ENCODE measurements around the gene EMSY. TPM values are rescaled to one million over a fixed set of nuclear protein-coding genes. Genes with fewer than 3 reads are reported as not detected.

Gene EMSY
- total RNA-seq, 4 donors from 2014 or later = 18.8 to 43.6 (median 19.9) TPM

DNA sequence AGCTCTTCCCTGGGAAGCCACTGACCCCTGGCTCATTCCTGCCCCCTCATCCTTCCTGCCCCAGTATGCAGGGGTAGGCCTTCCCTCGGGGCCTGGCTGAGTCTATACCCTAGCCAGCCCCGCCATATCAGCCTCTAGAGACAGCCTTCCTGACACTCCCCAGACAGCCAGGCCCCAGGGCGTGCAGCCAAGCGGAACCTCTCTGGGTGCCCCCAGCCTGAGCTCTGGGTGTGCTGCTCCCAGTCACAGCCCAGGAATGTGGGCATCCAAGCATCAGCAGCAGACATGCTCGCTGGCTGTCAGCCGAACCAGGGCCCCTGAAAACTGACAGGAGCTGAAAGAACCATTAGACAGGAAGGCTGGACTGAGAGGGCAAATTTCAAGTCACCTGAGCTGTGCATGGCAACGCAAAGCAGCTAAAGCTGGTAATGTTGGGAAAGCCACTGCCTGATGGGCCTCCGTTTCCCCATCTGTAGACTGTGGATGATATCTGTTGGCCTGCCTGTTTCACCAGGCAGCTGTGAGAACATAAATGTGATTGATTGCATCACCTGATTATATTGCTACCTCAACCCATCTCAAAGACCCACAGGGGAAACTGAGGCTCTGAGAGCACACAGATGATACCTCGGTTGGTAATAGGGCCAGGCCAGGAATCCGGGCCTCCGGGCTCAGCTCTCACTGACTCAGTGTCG lies 132.6 kb downstream of the EMSY start:
- no peaks in the 10 kb centered on the region for H3K9me3 ChIP-seq
- no peaks in the 10 kb centered on the region for H3K36me3 ChIP-seq
- DNase-seq (no peak), ATAC-seq (no peak)
- TF ChIP-seq, protein P1, sequence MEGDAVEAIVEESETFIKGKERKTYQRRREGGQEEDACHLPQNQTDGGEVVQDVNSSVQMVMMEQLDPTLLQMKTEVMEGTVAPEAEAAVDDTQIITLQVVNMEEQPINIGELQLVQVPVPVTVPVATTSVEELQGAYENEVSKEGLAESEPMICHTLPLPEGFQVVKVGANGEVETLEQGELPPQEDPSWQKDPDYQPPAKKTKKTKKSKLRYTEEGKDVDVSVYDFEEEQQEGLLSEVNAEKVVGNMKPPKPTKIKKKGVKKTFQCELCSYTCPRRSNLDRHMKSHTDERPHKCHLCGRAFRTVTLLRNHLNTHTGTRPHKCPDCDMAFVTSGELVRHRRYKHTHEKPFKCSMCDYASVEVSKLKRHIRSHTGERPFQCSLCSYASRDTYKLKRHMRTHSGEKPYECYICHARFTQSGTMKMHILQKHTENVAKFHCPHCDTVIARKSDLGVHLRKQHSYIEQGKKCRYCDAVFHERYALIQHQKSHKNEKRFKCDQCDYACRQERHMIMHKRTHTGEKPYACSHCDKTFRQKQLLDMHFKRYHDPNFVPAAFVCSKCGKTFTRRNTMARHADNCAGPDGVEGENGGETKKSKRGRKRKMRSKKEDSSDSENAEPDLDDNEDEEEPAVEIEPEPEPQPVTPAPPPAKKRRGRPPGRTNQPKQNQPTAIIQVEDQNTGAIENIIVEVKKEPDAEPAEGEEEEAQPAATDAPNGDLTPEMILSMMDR (IDR thresholded peaks at IDR 0.05 in 4 of 5, conservative IDR thresholded peaks at IDR 0.05 in 1 of 5) = no peak
- TF ChIP-seq POLR2A (IDR thresholded peaks at IDR 0.05) = no peak
- peak overlapping the region; percentile 63 to 81 (median 72) for H3K27ac ChIP-seq
- no peaks in the 10 kb centered on the region for H3K27me3 ChIP-seq
- in situ Hi-C loops (cut with MboI; ENCODE audit: low sequenced_read_pairs in 4 of 4) = loop anchor here in 1 of 4 donors (25.0 kb wide), 1 partner anchor 110 kb away; no protein-coding TSS in a partner anchor
- no peak overlapping the region for H3K4me3 ChIP-seq
- peaks cover 0 to 7% of the 10 kb centered on the region in 2 donors for H3K4me1 ChIP-seq
- intact Hi-C loops (cut with DNase I; ENCODE audit: low total_unique reads) = no loop called here

- TF ChIP-seq, protein P1 (IDR thresholded peaks at IDR 0.05 in 4 of 5, conservative IDR thresholded peaks at IDR 0.05 in 1 of 5) = no peak
- TF ChIP-seq POLR2A (IDR thresholded peaks at IDR 0.05) = no peak
- Histone ChIP-seq H3K27ac (peak overlapping the region; percentile 63 to 81 (median 72)), H3K9me3 (no peaks in the 10 kb centered on the region), H3K4me3 (no peak overlapping the region), H3K4me1 (peaks cover 0 to 7% of the 10 kb centered on the region in 2 donors), H3K27me3 (no peaks in the 10 kb centered on the region), H3K36me3 (no peaks in the 10 kb centered on the region)
- ATAC-seq (peak in 1 of 2 donors; percentile 39), DNase-seq (no peak)
- intact Hi-C loops (cut with DNase I; ENCODE audit: low total_unique reads) (no loop called here), in situ Hi-C loops (cut with MboI; ENCODE audit: low sequenced_read_pairs in 4 of 4) (loop anchor here in 1 of 4 donors (25.0 kb wide), 1 partner anchor 109 kb away; no protein-coding TSS in a partner anchor)
These were observed 133.3 kb downstream of the EMSY start for GRCh38 chr11:76577921-76578653.

DNA sequence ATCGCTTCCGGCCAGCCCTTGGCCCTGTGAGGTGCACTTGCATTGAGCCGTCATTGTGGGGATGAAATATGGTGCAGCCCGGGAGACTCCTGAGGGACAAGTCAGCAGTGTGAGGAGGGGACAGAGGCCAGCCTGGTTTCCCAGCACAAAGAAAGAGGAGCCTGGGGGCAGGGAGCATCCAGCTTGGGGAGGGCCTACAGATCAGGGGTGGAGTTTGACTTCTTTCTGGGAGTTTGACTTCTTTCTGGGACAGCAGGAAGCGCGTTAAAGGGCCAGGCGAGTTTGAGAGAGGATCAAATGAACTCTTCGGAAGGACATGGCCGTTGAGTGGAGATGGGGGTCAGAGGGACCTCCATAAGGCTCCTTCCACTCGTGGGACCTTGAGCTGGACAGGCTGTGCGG lies 133.8 kb downstream of the EMSY start:
- no peak for TF ChIP-seq POLR2A (IDR thresholded peaks at IDR 0.05)
- TF ChIP-seq, protein P1 (IDR thresholded peaks at IDR 0.05 in 4 of 5, conservative IDR thresholded peaks at IDR 0.05 in 1 of 5) = no peak

DNA sequence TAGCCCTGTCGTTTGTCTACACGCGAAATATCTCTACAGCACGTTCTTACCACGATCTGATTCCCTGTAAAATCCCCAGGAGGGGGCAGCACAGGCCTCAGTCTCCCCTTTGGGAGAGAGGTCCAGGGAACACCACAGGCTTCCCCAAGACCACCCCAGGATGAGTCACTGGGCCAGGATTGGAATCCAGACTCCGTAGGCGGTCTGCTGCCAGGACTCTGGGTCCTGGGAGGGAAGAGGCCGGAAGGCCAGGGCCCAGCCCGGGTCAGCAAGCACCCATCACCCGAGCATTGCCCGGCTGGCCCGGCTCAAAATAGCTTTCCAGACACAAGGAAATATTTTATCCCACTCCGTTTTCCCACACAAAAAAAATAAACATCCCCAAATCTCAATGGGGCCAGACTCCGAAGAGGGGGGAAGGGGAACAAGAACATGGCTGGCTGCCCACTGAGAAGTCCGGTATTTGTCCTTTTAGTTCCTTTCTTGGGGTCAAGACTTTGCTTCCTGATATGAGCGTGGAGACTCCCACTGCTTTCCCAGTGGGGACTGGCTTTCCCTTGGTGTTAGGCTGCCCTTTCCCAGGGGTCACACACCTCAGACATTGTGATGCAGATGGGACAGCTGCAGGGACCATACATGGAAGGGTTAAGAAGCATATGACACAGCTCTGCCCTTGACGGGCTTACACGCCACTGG lies 134.4 kb downstream of the EMSY start:
- no peak for DNase-seq

More for the DNA sequence above, 133.8 kb downstream of the EMSY start:
- intact Hi-C loops (cut with DNase I; ENCODE audit: low total_unique reads) = no loop called here
- peak overlapping the region; percentile 59 to 81 (median 72) for H3K27ac ChIP-seq
- H3K27me3 ChIP-seq = no peaks in the 10 kb centered on the region
- peak overlapping the region in 1 of 4 donors; percentile 7 for H3K4me3 ChIP-seq
- no peaks in the 10 kb centered on the region for H3K9me3 ChIP-seq
- H3K36me3 ChIP-seq = no peaks in the 10 kb centered on the region
- in situ Hi-C loops (cut with MboI; ENCODE audit: low sequenced_read_pairs in 4 of 4) = loop anchor here in 1 of 4 donors (25.0 kb wide), 1 partner anchor 109 kb away; no protein-coding TSS in a partner anchor
- peaks cover 0 to 7% of the 10 kb centered on the region in 2 donors for H3K4me1 ChIP-seq
- ATAC-seq (peak; percentile 76 to 81), DNase-seq (peak in 1 of 2 donors; percentile 33)

More for the DNA sequence above, 134.4 kb downstream of the EMSY start:
- no peaks in the 10 kb centered on the region for H3K9me3 ChIP-seq
- in situ Hi-C loops (cut with MboI; ENCODE audit: low sequenced_read_pairs in 4 of 4) = loop anchor here in 1 of 4 donors (25.0 kb wide), 1 partner anchor 108 kb away; no protein-coding TSS in a partner anchor
- H3K4me1 ChIP-seq = peaks cover 0 to 7% of the 10 kb centered on the region in 2 donors
- intact Hi-C loops (cut with DNase I; ENCODE audit: low total_unique reads) = no loop called here
- TF ChIP-seq, protein P1 (IDR thresholded peaks at IDR 0.05 in 4 of 5, conservative IDR thresholded peaks at IDR 0.05 in 1 of 5) = peak in 3 of 5 experiments; percentile 13 to 31 (median 30)
- TF ChIP-seq POLR2A (IDR thresholded peaks at IDR 0.05) = no peak
- H3K27ac ChIP-seq = peak overlapping the region; percentile 59 to 81 (median 72)
- no peaks in the 10 kb centered on the region for H3K36me3 ChIP-seq
- H3K27me3 ChIP-seq = no peaks in the 10 kb centered on the region
- peak overlapping the region in 1 of 4 donors; percentile 7 for H3K4me3 ChIP-seq
- ATAC-seq = peak; percentile 24 to 47

Measured in gastrocnemius medialis (tissue), 4 donors.